H1 (cell line): ENCODE measurements around the gene RPL6.

Experiments used
- CBX8 ChIP-seq: fragments of 300-800, 300-1000 bp; sonication (generic); IDR thresholded peaks from 2 replicates; pipeline ENCODE4 v1.7.1; 2016; ENCODE audit warnings: low read depth, low read length, borderline replicate concordance
- CEBPB ChIP-seq: IDR thresholded peaks from 2 replicates; pipeline ENCODE4 v1.6.1; 2012; ENCODE audit warnings: low read depth, low read length
- CHD2 ChIP-seq: IDR thresholded peaks from 2 replicates; pipeline ENCODE4 v1.6.1; 2012; ENCODE audit warnings: low read length, improper control_type of control experiment
- HDAC6 ChIP-seq: IDR thresholded peaks from one replicate; pipeline ENCODE4 v1.7.1; 2012; ENCODE audit warnings: low read depth, mild to moderate bottlenecking, inconsistent platforms, low read length, moderate library complexity
- KDM1A ChIP-seq: fragments of 200-600, 300-600 bp; sonication (generic); IDR thresholded peaks from 2 replicates; pipeline ENCODE4 v1.7.1; 2016; ENCODE audit warnings: mild to moderate bottlenecking, low read length, borderline replicate concordance
- NRF1 ChIP-seq: IDR thresholded peaks from 2 replicates; pipeline ENCODE4 v1.6.1; 2011; ENCODE audit warnings: mild to moderate bottlenecking, low read depth, low read length, improper control_type of control experiment
- PHF8 ChIP-seq: fragments of 200-600 bp; sonication (generic); conservative IDR thresholded peaks from 2 replicates; pipeline ENCODE4 v1.7.1; 2012; ENCODE audit warnings: low read depth, mild to moderate bottlenecking, inconsistent platforms, low read length, moderate library complexity
- POLR2A ChIP-seq, 2 experiments: IDR thresholded peaks; 1 replicate in 1 of 2; 2 replicates in 1 of 2; pipeline ENCODE4 v1.6.1; 2011; ENCODE audit warnings: low read depth in 2 of 2, low read length in 2 of 2, mild to moderate bottlenecking in 2 of 2; ENCODE audit errors: control extremely low read depth in 1 of 2
- POLR2AphosphoS5 ChIP-seq: IDR thresholded peaks from 2 replicates; pipeline ENCODE4 v1.6.1; 2011; ENCODE audit warnings: low read depth, low read length
- RBBP5 ChIP-seq: IDR thresholded peaks from 2 replicates; pipeline ENCODE4 v1.7.1; 2012; ENCODE audit warnings: low read depth, mild to moderate bottlenecking, inconsistent platforms, low read length, moderate library complexity, borderline replicate concordance
- YY1 ChIP-seq: IDR thresholded peaks from 2 replicates; pipeline ENCODE4 v1.6.1; 2011; ENCODE audit warnings: low read depth, mild to moderate bottlenecking, low read length
- ZNF274 ChIP-seq: IDR thresholded peaks from 2 replicates; pipeline ENCODE4 v1.7.0; 2012; ENCODE audit warnings: low read length, borderline replicate concordance; ENCODE audit errors: extremely low read depth
- TF ChIP-seq, protein P1 (sequence below), 3 experiments: IDR thresholded peaks; 1 replicate in 2 of 3; 2 replicates in 1 of 3; pipeline versions ENCODE4 v1.5.1 to v1.6.1; 2011; ENCODE audit warnings: low read length in 3 of 3, mild to moderate bottlenecking in 3 of 3, inconsistent platforms in 2 of 3, low read depth in 1 of 3, moderate library complexity in 1 of 3; ENCODE audit not compliant: insufficient read depth in 1 of 3; ENCODE audit errors: control extremely low read depth in 1 of 3
- TF ChIP-seq, protein P2 (sequence below): IDR thresholded peaks from 2 replicates; pipeline ENCODE4 v1.6.1; 2011; ENCODE audit warnings: low read length, improper control_type of control experiment

DNA sequence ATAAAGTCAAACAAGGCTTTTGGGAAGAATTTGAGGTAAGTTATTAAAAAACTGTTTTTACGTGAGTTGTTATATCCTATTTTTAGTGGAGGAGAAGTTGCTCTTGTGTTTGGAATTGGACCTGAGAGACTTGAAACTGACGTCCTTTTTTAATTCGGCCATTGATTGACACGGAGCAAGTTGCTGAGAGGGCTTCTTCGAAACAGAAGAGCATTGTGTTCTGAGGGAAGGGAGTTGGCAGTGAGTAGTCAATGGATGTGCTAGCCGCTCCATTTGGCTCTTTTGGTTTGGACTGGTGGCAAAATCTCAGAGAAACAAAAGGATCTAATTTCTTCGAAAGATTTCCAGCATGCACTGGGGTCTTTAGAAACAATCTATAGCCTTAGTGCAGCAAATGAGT, 46.6 kb upstream of the RPL6 start:
- TF ChIP-seq RBBP5 = no peak
- no peak for TF ChIP-seq PHF8
- TF ChIP-seq CBX8 = no peak
- TF ChIP-seq, protein P1, sequence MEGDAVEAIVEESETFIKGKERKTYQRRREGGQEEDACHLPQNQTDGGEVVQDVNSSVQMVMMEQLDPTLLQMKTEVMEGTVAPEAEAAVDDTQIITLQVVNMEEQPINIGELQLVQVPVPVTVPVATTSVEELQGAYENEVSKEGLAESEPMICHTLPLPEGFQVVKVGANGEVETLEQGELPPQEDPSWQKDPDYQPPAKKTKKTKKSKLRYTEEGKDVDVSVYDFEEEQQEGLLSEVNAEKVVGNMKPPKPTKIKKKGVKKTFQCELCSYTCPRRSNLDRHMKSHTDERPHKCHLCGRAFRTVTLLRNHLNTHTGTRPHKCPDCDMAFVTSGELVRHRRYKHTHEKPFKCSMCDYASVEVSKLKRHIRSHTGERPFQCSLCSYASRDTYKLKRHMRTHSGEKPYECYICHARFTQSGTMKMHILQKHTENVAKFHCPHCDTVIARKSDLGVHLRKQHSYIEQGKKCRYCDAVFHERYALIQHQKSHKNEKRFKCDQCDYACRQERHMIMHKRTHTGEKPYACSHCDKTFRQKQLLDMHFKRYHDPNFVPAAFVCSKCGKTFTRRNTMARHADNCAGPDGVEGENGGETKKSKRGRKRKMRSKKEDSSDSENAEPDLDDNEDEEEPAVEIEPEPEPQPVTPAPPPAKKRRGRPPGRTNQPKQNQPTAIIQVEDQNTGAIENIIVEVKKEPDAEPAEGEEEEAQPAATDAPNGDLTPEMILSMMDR (IDR thresholded peaks at IDR 0.05; ENCODE audit: control extremely low read depth in 1 of 3, insufficient read depth in 1 of 3, low read depth in 1 of 3, low read length in 3 of 3) = no peak
- TF ChIP-seq KDM1A = no peak
- TF ChIP-seq NRF1 = no peak
- no peak for TF ChIP-seq YY1
- TF ChIP-seq POLR2A (IDR thresholded peaks at IDR 0.05; ENCODE audit: control extremely low read depth in 1 of 2, low read depth in 2 of 2, low read length in 2 of 2) = no peak
- no peak for TF ChIP-seq POLR2AphosphoS5
- no peak for TF ChIP-seq ZNF274
- TF ChIP-seq CHD2 = no peak
- TF ChIP-seq, protein P2, sequence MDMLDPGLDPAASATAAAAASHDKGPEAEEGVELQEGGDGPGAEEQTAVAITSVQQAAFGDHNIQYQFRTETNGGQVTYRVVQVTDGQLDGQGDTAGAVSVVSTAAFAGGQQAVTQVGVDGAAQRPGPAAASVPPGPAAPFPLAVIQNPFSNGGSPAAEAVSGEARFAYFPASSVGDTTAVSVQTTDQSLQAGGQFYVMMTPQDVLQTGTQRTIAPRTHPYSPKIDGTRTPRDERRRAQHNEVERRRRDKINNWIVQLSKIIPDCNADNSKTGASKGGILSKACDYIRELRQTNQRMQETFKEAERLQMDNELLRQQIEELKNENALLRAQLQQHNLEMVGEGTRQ = no peak
- no peak for TF ChIP-seq CEBPB
- TF ChIP-seq HDAC6 = no peak
